ENCODE data around the gene RBM44.

- TF ChIP-seq CTCF (conservative IDR thresholded peaks at IDR 0.05; ENCODE audit: low read depth, low read length) (no peak), EZH2phosphoT487 (IDR thresholded peaks at IDR 0.05; ENCODE audit: borderline replicate concordance, low read length) (no peak), EZH2 (IDR thresholded peaks at IDR 0.05; ENCODE audit: low read length, unreplicated experiment) (no peak)
Measured at GRCh38 chr2:237864940-237865622, 66.5 kb downstream of the RBM44 start.
